PC-3 (cell line): ENCODE measurements around the gene LHFPL2. TPM values are rescaled to one million over a fixed set of nuclear protein-coding genes. Genes with fewer than 3 reads are reported as not detected.

ENCODE experiments used
- ATAC-seq: fragments of 200-7000 bp; cut with Tn5 transposase; 2 replicates; pipeline ENCODE4 v1.9.1; 2020; ENCODE audit warnings: mild to moderate bottlenecking, moderate library complexity
- BruUV-seq: library from RNA; stranded (reverse); fragments of 400-500 nt; replicated peaks from 2 replicates; lab custom pipeline; 2021; lab: Mats Ljungman, UMichigan
- CTCF ChIA-PET: fragments of 300-600 bp; sonication (Branson Sonifier 250); formaldehyde crosslinking; loops from one replicate; lab custom pipeline; 2022; ENCODE audit warnings: antibody characterized with exemption; lab: Charles Lee
- POLR2A ChIA-PET: fragments of 300-600 bp; sonication (Branson Sonifier 250); formaldehyde crosslinking; loops from one replicate; lab custom pipeline; 2022; ENCODE audit warnings: antibody characterized with exemption; ENCODE audit not compliant: unreplicated experiment; lab: Charles Lee
- DNase-seq: peaks from one replicate; pipeline ENCODE4 v3.0.0-alpha.2; 2015
- H2AFZ ChIP-seq: fragments of 300-600 bp; sonication (generic); 2 replicates; pipeline ENCODE4 v1.6.0; 2016; ENCODE audit warnings: antibody characterized with exemption, low read length
- H3F3A ChIP-seq: fragments of 300-600 bp; sonication (generic); one replicate; pipeline ENCODE4 v1.6.0; 2017; ENCODE audit warnings: antibody characterized with exemption, low read length, control low read depth, mild to moderate bottlenecking; ENCODE audit not compliant: unreplicated experiment
- H3K27ac ChIP-seq: fragments of 300-600 bp; sonication (generic); 2 replicates; pipeline ENCODE4 v1.5.1; 2016; ENCODE audit warnings: mild to moderate bottlenecking, low read length
- H3K27me3 ChIP-seq: fragments of 300-600 bp; sonication (generic); 2 replicates; pipeline ENCODE4 v1.6.1; 2016; ENCODE audit warnings: low read length, mixed read lengths
- H3K36me3 ChIP-seq: fragments of 300-600 bp; sonication (generic); 2 replicates; pipeline ENCODE4 v1.6.1; 2016; ENCODE audit warnings: low read depth, mixed run types, low read length, mixed read lengths
- H3K4me1 ChIP-seq: fragments of 300-600 bp; sonication (generic); 2 replicates; pipeline ENCODE4 v1.5.1; 2016; ENCODE audit warnings: low read length; ENCODE audit not compliant: insufficient read depth
- H3K4me2 ChIP-seq: fragments of 300-600 bp; sonication (generic); 2 replicates; pipeline ENCODE4 v1.6.0; 2016; ENCODE audit warnings: low read length
- H3K4me3 ChIP-seq: fragments of 300-600 bp; sonication (generic); 2 replicates; pipeline ENCODE4 v1.5.1; 2016; ENCODE audit warnings: mild to moderate bottlenecking, low read length, mixed read lengths
- H3K79me2 ChIP-seq: fragments of 300-600 bp; sonication (generic); 2 replicates; pipeline ENCODE4 v1.6.1; 2017; ENCODE audit warnings: low read length, mixed read lengths
- H3K9ac ChIP-seq: fragments of 300-600 bp; sonication (generic); 2 replicates; pipeline ENCODE4 v1.6.0; 2016; ENCODE audit warnings: mild to moderate bottlenecking, low read length
- H3K9me2 ChIP-seq: fragments of 300-600 bp; sonication (generic); replicated peaks from 2 replicates; pipeline ENCODE4 v1.6.1; 2016; ENCODE audit warnings: mixed run types, low read length, mixed read lengths
- H3K9me3 ChIP-seq: fragments of 300-600 bp; sonication (generic); 2 replicates; pipeline ENCODE4 v1.6.1; 2016; ENCODE audit warnings: low read length, mixed read lengths
- H4K20me1 ChIP-seq: fragments of 300-600 bp; sonication (generic); 2 replicates; pipeline ENCODE4 v1.6.1; 2016; ENCODE audit warnings: low read length, mixed read lengths
- CTCF ChIP-seq: fragments of 300-600 bp; sonication (generic); conservative IDR thresholded peaks from 2 replicates; pipeline ENCODE4 v1.5.1; 2017; ENCODE audit warnings: antibody characterized with exemption, low read depth, mild to moderate bottlenecking, low read length
- EZH2 ChIP-seq: fragments of 300-600 bp; sonication (generic); IDR thresholded peaks from one replicate; pipeline ENCODE4 v1.6.1; 2017; ENCODE audit warnings: antibody characterized with exemption, mild to moderate bottlenecking, low read length; ENCODE audit not compliant: unreplicated experiment
- EZH2phosphoT487 ChIP-seq: fragments of 300-600 bp; sonication (generic); IDR thresholded peaks from 2 replicates; pipeline ENCODE4 v1.6.1; 2018; ENCODE audit warnings: mild to moderate bottlenecking, antibody characterized with exemption, low read length, borderline replicate concordance
- intact Hi-C: fragments of 100-400 bp; cut with micrococcal nuclease; formaldehyde crosslinking; loops from 2 replicates; pipeline ENCODE4 v1.9.0; 2023
- total RNA-seq: library from RNA; depleted of rRNA; stranded (reverse); fragments of >200 nt; gene quantifications from 2 replicates; pipeline ENCODE4 v1.2.3, GENCODE V29; 2014

LHFPL2 gene
- total RNA-seq, 1 experiment from 2014 or later, result 21.7 TPM

- no peak for DNase-seq
- no peaks in the 10 kb centered on the region for H3K27me3 ChIP-seq
- no peak for TF ChIP-seq EZH2
- TF ChIP-seq CTCF, result no peak
- TF ChIP-seq EZH2phosphoT487, result no peak
- no peaks in the 10 kb centered on the region for H4K20me1 ChIP-seq
- peaks cover 23% of the 10 kb centered on the region; the same call in 1 of the 2 replicates for H3K79me2 ChIP-seq
- ATAC-seq, result no peak
- no peak overlapping the region for H3K9ac ChIP-seq
- no TSS peak for BruUV-seq
- H3K4me1 ChIP-seq, result peaks cover 25% of the 10 kb centered on the region
- H3K9me3 ChIP-seq, result no peaks in the 10 kb centered on the region
- H2AFZ ChIP-seq, result no peak overlapping the region
- ChIA-PET CTCF (no interaction called here), POLR2A (no interaction called here)
- H3K4me3 ChIP-seq, result no peak overlapping the region
- H3K9me2 ChIP-seq, result no peaks in the 10 kb centered on the region
- no peak overlapping the region for H3K27ac ChIP-seq
- H3K4me2 ChIP-seq, result no peak overlapping the region
- intact Hi-C loops, result no loop called here
- no peaks in the 10 kb centered on the region for H3K36me3 ChIP-seq
- no peaks in the 10 kb centered on the region for H3F3A ChIP-seq
These were observed 77.9 kb downstream of the LHFPL2 start for GRCh38 chr5:78570646-78571045.

DNA sequence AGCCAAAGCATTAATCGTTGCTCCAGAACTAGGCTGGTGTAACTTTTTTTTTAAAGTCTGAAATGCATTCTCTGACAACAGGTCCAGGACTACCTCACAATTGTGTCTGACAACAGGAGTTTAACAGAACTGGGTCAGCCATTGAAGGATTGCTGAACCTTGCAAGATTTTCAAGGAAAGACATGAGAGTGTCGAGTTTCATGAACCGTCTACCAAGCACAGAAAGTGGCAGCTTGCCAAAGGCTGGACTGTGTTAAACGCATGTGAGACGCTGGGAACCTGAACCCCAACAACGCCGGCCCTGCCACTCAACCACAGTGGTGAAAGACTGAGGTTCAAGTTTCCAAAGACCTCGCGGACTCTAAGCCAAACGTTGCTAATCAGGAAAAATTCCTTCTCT is 79.1 kb downstream of the LHFPL2 start:
- Histone ChIP-seq H3F3A (no peaks in the 10 kb centered on the region), H3K4me3 (no peak overlapping the region), H3K9me3 (no peaks in the 10 kb centered on the region), H3K36me3 (no peaks in the 10 kb centered on the region), H3K9me2 (no peaks in the 10 kb centered on the region), H3K4me1 (peaks cover 18% of the 10 kb centered on the region), H3K4me2 (no peak overlapping the region), H3K9ac (no peak overlapping the region), H2AFZ (no peak overlapping the region), H4K20me1 (no peaks in the 10 kb centered on the region), H3K27ac (no peak overlapping the region), H3K79me2 (peaks cover 23% of the 10 kb centered on the region; the same call in 1 of the 2 replicates), H3K27me3 (no peaks in the 10 kb centered on the region)
- ATAC-seq, result no peak
- CTCF ChIA-PET, result no interaction called here
- DNase-seq, result no peak
- POLR2A ChIA-PET, result no interaction called here
- TF ChIP-seq EZH2phosphoT487 (no peak), EZH2 (no peak), CTCF (no peak)
- BruUV-seq, result no TSS peak
- intact Hi-C loops, result no loop called here

DNA sequence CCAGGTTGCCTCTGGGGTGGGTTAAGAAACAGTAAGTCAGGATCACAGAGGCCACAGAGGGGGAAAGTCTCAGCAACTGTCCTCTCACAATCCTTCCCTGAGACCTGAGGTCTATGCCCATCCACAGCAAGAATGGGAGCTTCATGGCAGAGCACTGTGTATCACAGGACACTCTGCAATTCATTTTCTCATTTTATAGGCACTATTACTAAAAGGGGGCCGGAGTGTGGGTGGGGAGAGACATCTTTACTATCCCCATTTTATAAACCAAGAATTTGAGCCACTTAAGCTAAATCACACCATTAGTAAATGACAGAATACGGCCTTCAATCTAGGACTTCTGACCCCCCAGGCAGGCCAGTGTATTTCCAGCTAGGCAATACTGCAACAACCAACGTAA is 79.9 kb downstream of the LHFPL2 start:
- Histone ChIP-seq H3K79me2 (peaks cover 23% of the 10 kb centered on the region; the same call in 1 of the 2 replicates), H4K20me1 (no peaks in the 10 kb centered on the region), H3F3A (no peaks in the 10 kb centered on the region), H3K9me3 (no peaks in the 10 kb centered on the region), H3K4me1 (peaks cover 16% of the 10 kb centered on the region), H3K9ac (no peak overlapping the region), H3K4me2 (no peak overlapping the region), H3K27ac (no peak overlapping the region), H3K27me3 (no peaks in the 10 kb centered on the region), H3K9me2 (no peaks in the 10 kb centered on the region), H2AFZ (no peak overlapping the region), H3K4me3 (no peak overlapping the region), H3K36me3 (no peaks in the 10 kb centered on the region)
- intact Hi-C loops, result no loop called here
- BruUV-seq, result no TSS peak
- ATAC-seq (no peak), DNase-seq (no peak)
- TF ChIP-seq CTCF (no peak), EZH2 (no peak), EZH2phosphoT487 (no peak)
- ChIA-PET POLR2A (no interaction called here), CTCF (no interaction called here)
